BLaER1 treated with 17β-estradiol and CSF1 and Interleukin-3, amounts not matched to agents 10 nM and 100 nM (cell line): ENCODE measurements around the gene PILRA.
"Not testable (repeated sequence)": the region's sequence is repeated elsewhere in the genome, so short reads cannot be mapped to it uniquely, and the experiment has no call there.

Experiments used
- H3K27ac ChIP-seq, 11 experiments: shearing (Covaris generic); formaldehyde crosslinking; 2 replicates each; pipeline ENCODE4 v1.8.1; 2022
- H3K27me3 ChIP-seq, 11 experiments: shearing (Covaris generic); formaldehyde crosslinking; 2 replicates each; pipeline ENCODE4 v1.8.1; 2022
- H3K36me3 ChIP-seq, 11 experiments: shearing (Covaris generic); formaldehyde crosslinking; 2 replicates each; pipeline ENCODE4 v1.8.1; 2022
- H3K4me1 ChIP-seq, 10 experiments: shearing (Covaris generic); formaldehyde crosslinking; 2 replicates each; pipeline ENCODE4 v1.8.1; 2022
- H3K4me2 ChIP-seq, 11 experiments: shearing (Covaris generic); formaldehyde crosslinking; 2 replicates each; pipeline ENCODE4 v1.8.1; 2022
- H3K4me3 ChIP-seq, 10 experiments: shearing (Covaris generic); formaldehyde crosslinking; 2 replicates each; pipeline ENCODE4 v1.8.1; 2022
- H3K9ac ChIP-seq, 11 experiments: shearing (Covaris generic); formaldehyde crosslinking; 2 replicates each; pipeline ENCODE4 v1.8.1; 2022
- H3K9me3 ChIP-seq, 11 experiments: shearing (Covaris generic); formaldehyde crosslinking; replicated peaks in 1 of 11; 2 replicates each; pipeline ENCODE4 v1.8.1; 2022
- H4K20me1 ChIP-seq, 11 experiments: shearing (Covaris generic); formaldehyde crosslinking; 2 replicates each; pipeline ENCODE4 v1.8.1; 2022
- Cebpa-rat ChIP-seq, 11 experiments: shearing (Covaris generic); IDR thresholded peaks; 2 replicates each; pipeline ENCODE4 v1.8.1; 2022

The PILRA gene

DNA sequence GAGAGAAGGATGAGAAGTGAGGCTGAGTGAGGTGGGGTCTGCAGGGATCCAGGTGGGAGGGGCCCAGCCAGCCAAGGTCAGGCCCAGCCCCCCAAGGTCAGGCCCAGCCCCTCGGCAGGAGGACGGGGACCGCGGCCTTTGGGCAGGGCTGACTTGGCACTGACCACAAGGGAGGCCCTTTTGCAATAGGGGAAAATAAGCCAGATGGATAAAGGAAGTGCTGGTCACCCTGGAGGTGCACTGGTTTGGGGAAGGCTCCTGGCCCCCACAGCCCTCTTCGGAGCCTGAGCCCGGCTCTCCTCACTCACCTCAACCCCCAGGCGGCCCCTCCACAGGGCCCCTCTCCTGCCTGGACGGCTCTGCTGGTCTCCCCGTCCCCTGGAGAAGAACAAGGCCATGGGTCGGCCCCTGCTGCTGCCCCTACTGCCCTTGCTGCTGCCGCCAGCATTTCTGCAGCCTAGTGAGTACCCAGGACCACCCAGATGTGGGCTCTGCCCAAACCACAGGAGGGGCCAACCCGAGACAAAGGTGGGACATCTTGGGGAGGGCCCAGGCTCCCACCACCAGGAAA, at the start of gene PILRA:
Gene PILRA, plus strand, starts transcription at position 227 of the 571 bp plus-strand sequence. Its CDS starts 170 bp downstream, at position 397.
- Histone ChIP-seq H4K20me1 (peaks cover 0 to 7% (median 0%) of the 10 kb centered on the region in 11 experiments; a peak in 2 of 22 replicates), H3K9ac (peak within 1 kb of the TSS; percentile 65 to 87 (median 74)), H3K27me3 (no peaks in the 10 kb centered on the region), H3K4me2 (peak within 1 kb of the TSS; percentile 78 to 99 (median 96)), H3K27ac (peak within 1 kb of the TSS; percentile 85 to 98 (median 92)), H3K36me3 (peaks cover 0 to 40% (median 0%) of the 10 kb centered on the region in 11 experiments; a peak in 5 of 22 replicates), H3K9me3 (no peaks in the 10 kb centered on the region), H3K4me1 (peaks cover 59 to 99% (median 77%) of the 10 kb centered on the region in 10 experiments), H3K4me3 (peak within 1 kb of the TSS in 8 of 10 experiments; percentile 20 to 72 (median 42); a peak in 12 of 20 replicates)
- TF ChIP-seq Cebpa-rat (IDR thresholded peaks at IDR 0.05), result no peak

DNA sequence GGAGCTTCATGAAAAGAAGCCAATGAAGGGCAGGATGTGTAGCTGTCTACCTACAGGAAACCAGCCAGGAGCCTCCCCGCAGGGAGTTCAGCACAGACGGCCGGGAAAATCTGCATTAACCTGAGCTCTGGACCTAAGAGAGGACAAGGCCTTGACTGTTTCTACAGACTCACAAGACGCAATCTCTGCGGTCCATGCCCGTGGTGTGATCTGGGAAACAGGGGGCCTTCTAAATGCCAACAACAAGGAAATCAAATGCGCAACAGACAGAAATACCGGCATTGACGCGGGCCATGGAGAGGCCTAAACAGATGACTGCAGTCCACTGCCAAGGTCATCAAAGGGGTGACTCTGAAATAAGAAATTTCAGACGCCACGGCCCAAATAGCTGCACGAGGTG, 49.1 kb upstream of the PILRA start:
- not testable (repeated sequence) for H3K27me3 ChIP-seq, H3K4me2 ChIP-seq, H3K9ac ChIP-seq, H3K4me3 ChIP-seq, H3K9me3 ChIP-seq, H3K27ac ChIP-seq
- Histone ChIP-seq H3K36me3 (peaks cover 0 to 39% (median 25%) of the 10 kb centered on the region in 11 experiments; a peak in 19 of 22 replicates), H3K4me1 (peaks cover 0 to 11% (median 3%) of the 10 kb centered on the region in 10 experiments; a peak in 9 of 20 replicates), H4K20me1 (0 out of 22 replicates have a peak, but pooled peaks cover 0 to 13% (median 0%) of the 10 kb centered on the region in 11 experiments)

DNA sequence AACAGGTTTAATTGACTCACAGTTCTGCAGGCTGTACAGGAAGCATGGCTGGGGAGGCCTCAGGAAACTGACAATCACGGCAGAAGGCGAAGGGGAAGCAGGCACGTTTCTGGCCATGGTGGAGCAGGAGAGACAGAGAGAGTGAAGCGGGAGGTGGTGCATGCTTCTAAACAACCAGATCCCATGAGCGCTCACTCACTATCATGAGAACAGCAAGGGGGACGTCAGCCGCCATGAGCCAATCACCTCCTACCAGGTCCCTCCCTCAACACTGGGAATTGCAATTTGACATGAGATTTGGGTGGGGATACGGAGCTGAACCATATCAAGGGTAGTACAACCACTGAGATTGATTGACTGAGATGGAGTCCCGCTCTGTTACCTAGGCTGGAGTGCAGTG, 47.6 kb upstream of the PILRA start:
- not testable (repeated sequence) for H3K4me3 ChIP-seq, H3K27ac ChIP-seq, H3K9ac ChIP-seq, H3K27me3 ChIP-seq, H3K9me3 ChIP-seq, H4K20me1 ChIP-seq
- Histone ChIP-seq H3K4me2 (peak overlapping the region in 5 of 11 experiments; percentile 37 to 64 (median 51); a peak in 10 of 22 replicates), H3K36me3 (peaks cover 0 to 42% (median 25%) of the 10 kb centered on the region in 11 experiments; a peak in 19 of 22 replicates), H3K4me1 (peaks cover 0 to 11% (median 3%) of the 10 kb centered on the region in 10 experiments; a peak in 9 of 20 replicates)

- H4K20me1 ChIP-seq, H3K27me3 ChIP-seq, H3K4me2 ChIP-seq, H3K4me3 ChIP-seq, H3K9me3 ChIP-seq, H3K9ac ChIP-seq, H3K27ac ChIP-seq: not testable (repeated sequence)
- H3K4me1 ChIP-seq, result peaks cover 0 to 11% (median 3%) of the 10 kb centered on the region in 10 experiments; a peak in 9 of 20 replicates
- H3K36me3 ChIP-seq, result peaks cover 0 to 46% (median 26%) of the 10 kb centered on the region in 11 experiments; a peak in 19 of 22 replicates
Observed at GRCh38 chr7:100326914-100327313, 46.4 kb upstream of the PILRA start.

DNA sequence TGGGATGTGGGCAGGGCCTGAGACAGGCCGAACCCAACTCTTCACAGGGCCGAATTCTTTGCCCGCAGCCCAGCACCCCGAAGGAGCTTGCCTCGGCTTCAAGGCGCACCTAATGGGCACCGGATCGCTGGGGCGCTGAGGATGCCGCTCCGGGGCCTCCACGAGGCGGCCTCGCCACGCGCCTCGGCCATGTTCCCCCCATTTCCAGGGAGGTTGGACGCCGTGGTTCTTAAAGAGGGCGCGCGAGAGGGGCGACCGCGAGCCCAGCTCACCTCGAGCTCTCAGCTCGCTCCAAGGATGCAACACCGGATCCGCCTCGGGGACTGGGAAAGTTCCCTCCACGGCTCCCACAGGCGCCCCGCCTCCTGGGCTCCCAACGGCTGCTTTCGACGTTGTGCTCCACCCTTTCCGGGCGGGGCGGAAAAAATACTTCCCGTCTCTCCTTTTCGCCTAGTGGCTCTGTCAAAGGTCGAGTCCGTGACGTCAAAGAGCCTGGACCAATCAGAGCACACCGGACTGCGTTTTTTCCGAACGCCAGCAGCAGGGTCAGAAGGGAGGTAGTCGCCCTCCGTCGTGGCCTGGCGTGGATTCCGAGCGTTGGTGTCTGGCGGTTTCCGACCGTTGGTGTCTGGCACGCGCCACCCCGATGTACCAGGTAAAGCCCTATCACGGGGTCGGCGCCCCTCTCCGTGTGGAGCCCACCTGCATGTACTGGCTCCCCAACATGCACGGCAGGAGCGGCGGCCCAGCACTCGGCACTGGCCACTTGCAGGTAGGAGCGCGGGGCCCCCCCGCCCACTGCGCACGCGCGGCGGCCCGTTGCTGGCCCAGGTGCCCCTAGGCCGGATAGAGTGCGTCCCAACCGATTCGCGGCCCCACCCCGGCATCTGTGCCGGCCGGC, 37.5 kb upstream of the PILRA start:
- Histone ChIP-seq H3K4me3 (peak overlapping the region; percentile 65 to 93 (median 86)), H3K4me1 (peaks cover 8 to 31% (median 20%) of the 10 kb centered on the region in 10 experiments), H3K4me2 (peak overlapping the region; percentile 78 to 85 (median 82)), H4K20me1 (peaks cover 0 to 19% (median 6%) of the 10 kb centered on the region in 11 experiments; a peak in 10 of 22 replicates), H3K27ac (peak overlapping the region; percentile 70 to 97 (median 91); a peak in 21 of 22 replicates), H3K36me3 (peaks cover 1 to 30% (median 18%) of the 10 kb centered on the region in 11 experiments; a peak in 19 of 22 replicates), H3K9ac (peak overlapping the region; percentile 83 to 95 (median 90))
- not testable (repeated sequence) for H3K9me3 ChIP-seq, H3K27me3 ChIP-seq

- peak overlapping the region in 3 of 11 experiments; percentile 15 to 69 (median 57); a peak in 2 of 22 replicates for H3K4me2 ChIP-seq
Observed at GRCh38 chr7:100338083-100338696, 35.1 kb upstream of the PILRA start.

DNA sequence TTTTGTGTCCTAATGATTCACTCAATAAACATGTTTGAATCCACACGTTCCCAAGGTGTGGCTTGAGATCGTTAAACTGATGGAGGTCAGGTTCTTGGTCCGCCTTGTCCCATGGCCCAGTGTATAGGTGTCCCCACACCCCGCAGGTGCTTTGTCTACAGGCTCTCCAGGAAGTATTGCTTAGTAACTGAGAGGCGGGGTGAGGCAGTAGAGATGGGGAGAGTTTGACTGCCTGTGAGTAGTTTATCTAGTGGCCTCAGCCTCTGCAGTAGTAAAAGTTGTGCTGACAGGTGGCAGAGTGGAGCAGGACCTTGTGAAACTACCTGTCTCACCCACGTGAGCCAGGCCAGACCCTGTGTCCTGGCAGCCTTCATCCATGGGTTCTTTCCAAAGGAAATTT, 32.0 kb upstream of the PILRA start:
- peaks cover 0 to 60% (median 41%) of the 10 kb centered on the region in 11 experiments; a peak in 19 of 22 replicates for H4K20me1 ChIP-seq
- H3K27me3 ChIP-seq, H3K27ac ChIP-seq, H3K4me3 ChIP-seq, H3K9ac ChIP-seq, H3K9me3 ChIP-seq: not testable (repeated sequence)
- H3K4me2 ChIP-seq, result peak overlapping the region in 3 of 11 experiments; percentile 6 to 39 (median 12); a peak in 3 of 22 replicates
- H3K4me1 ChIP-seq, result peaks cover 19 to 61% (median 48%) of the 10 kb centered on the region in 10 experiments
- H3K36me3 ChIP-seq, result peaks cover 17 to 70% (median 56%) of the 10 kb centered on the region in 11 experiments

More at GRCh38 chr7:100338083-100338696, 35.1 kb upstream of the PILRA start:
- H3K9me3 ChIP-seq, H3K4me3 ChIP-seq, H3K27me3 ChIP-seq: not testable (repeated sequence)
- peak overlapping the region in 1 of 11 experiments; percentile 21; a peak in 1 of 22 replicates for H3K27ac ChIP-seq
- peaks cover 20 to 48% (median 34%) of the 10 kb centered on the region in 10 experiments for H3K4me1 ChIP-seq
- H3K9ac ChIP-seq, result peak overlapping the region in 1 of 11 experiments; percentile 4; a peak in 1 of 22 replicates
- peaks cover 0 to 42% (median 26%) of the 10 kb centered on the region in 11 experiments; a peak in 14 of 22 replicates for H4K20me1 ChIP-seq
- peaks cover 14 to 54% (median 39%) of the 10 kb centered on the region in 11 experiments for H3K36me3 ChIP-seq

DNA sequence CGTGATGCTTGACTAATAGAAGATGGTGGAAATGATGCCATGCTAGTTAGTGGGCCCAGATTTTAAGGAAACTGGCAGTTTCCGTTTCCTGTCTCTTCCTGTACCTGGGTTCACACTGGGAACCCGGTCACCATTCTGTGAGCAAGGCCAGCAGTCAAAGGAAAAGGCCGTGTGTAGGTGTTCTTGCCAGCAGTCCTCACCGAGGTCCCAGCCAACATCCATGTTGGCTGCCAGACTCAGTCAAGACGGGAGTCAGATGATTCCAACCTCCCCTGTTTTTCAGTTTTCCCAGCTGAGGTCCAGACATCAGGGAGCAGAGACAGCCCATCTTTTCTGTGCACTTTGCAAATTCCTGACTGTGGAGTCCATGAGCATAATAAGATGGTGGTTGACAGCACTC, 30.5 kb upstream of the PILRA start:
- Histone ChIP-seq H3K27ac (no peak overlapping the region), H3K4me2 (0 out of 22 replicates have a peak overlapping the region, but pooled peaks of 1 of the 11 experiments have one; percentile 5), H3K4me1 (peaks cover 9 to 54% (median 44%) of the 10 kb centered on the region in 10 experiments), H3K4me3 (no peak overlapping the region), H3K27me3 (no peaks in the 10 kb centered on the region), H3K36me3 (peaks cover 32 to 80% (median 67%) of the 10 kb centered on the region in 11 experiments), H3K9me3 (no peaks in the 10 kb centered on the region), H3K9ac (no peak overlapping the region), H4K20me1 (peaks cover 0 to 60% (median 46%) of the 10 kb centered on the region in 11 experiments; a peak in 19 of 22 replicates)
- no peak for TF ChIP-seq Cebpa-rat (IDR thresholded peaks at IDR 0.05)

DNA sequence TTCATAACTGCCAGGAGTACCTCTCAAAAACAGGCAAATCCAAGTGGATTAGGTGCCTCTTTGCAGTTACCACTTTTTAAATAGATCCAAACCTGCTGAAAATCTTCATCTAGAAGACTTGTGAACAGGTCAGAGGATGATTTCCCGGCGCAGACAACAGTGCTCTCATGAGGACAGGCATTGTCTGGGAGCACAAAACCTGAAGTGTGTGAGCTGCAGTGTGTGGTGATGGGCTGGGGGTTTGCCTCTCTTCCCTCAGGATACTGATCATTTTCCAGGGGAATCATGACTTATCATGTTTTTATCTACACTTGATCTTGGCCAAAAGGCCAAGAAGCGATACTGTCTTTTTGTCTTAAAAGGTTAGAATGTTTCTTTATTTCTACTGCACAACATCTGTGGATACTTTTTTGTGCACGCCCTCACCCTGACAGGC, 29.1 kb upstream of the PILRA start:
- peaks cover 45 to 80% (median 69%) of the 10 kb centered on the region in 11 experiments for H3K36me3 ChIP-seq
- H3K4me1 ChIP-seq, result peaks cover 6 to 49% (median 40%) of the 10 kb centered on the region in 10 experiments
- H3K9ac ChIP-seq, result peak overlapping the region in 3 of 11 experiments; percentile 24 to 35 (median 25); a peak in 1 of 22 replicates
- H3K4me3 ChIP-seq, H3K9me3 ChIP-seq, H3K27me3 ChIP-seq: not testable (repeated sequence)
- H3K27ac ChIP-seq, result peak overlapping the region in 5 of 11 experiments; percentile 29 to 80 (median 68); a peak in 5 of 22 replicates
- H4K20me1 ChIP-seq, result peaks cover 0 to 59% (median 46%) of the 10 kb centered on the region in 11 experiments; a peak in 19 of 22 replicates
- H3K4me2 ChIP-seq, result peak overlapping the region in 9 of 11 experiments; percentile 12 to 84 (median 75); a peak in 10 of 22 replicates

GRCh38 chr7:100344560-100345287, 28.6 kb upstream of the PILRA start:
- peak overlapping the region in 9 of 11 experiments; percentile 32 to 66 (median 57); a peak in 14 of 22 replicates for H3K9ac ChIP-seq
- H3K9me3 ChIP-seq, H3K27me3 ChIP-seq: not testable (repeated sequence)
- peaks cover 6 to 49% (median 40%) of the 10 kb centered on the region in 10 experiments for H3K4me1 ChIP-seq
- H3K27ac ChIP-seq, result peak overlapping the region in 10 of 11 experiments; percentile 32 to 80 (median 74); a peak in 19 of 22 replicates
- peaks cover 51 to 80% (median 72%) of the 10 kb centered on the region in 11 experiments for H3K36me3 ChIP-seq
- H3K4me2 ChIP-seq, result peak overlapping the region; percentile 64 to 84 (median 77)
- H3K4me3 ChIP-seq, result peak overlapping the region in 4 of 10 experiments; percentile 27 to 58 (median 36); a peak in 6 of 20 replicates
- peaks cover 0 to 62% (median 46%) of the 10 kb centered on the region in 11 experiments; a peak in 19 of 22 replicates for H4K20me1 ChIP-seq

DNA sequence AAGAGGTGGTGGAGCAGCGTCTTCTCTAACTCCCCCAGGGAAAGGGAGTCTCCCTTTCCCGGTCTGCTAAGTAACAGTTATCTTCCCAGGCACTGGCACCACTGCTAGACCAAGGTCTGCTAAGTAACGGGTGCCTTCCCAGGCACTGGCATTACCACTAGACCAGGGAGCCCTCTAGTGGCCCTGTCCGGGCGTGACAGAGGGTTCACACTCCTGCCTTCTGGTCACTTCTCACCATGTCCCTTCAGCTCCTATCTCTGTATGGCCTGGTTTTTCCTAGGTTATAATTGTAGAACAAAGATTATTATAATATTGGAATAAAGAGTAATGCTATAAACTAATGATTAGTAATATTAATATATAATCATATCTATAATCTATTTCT, 28.0 kb upstream of the PILRA start:
- Histone ChIP-seq H4K20me1 (peaks cover 0 to 67% (median 46%) of the 10 kb centered on the region in 11 experiments; a peak in 19 of 22 replicates), H3K27ac (peak overlapping the region in 6 of 11 experiments; percentile 26 to 80 (median 47); a peak in 4 of 22 replicates), H3K4me1 (peaks cover 6 to 49% (median 40%) of the 10 kb centered on the region in 10 experiments), H3K36me3 (peaks cover 56 to 81% (median 78%) of the 10 kb centered on the region in 11 experiments), H3K4me2 (peak overlapping the region in 9 of 11 experiments; percentile 27 to 84 (median 72); a peak in 11 of 22 replicates), H3K9ac (peak overlapping the region in 2 of 11 experiments; percentile 41 to 46; a peak in 1 of 22 replicates)
- H3K4me3 ChIP-seq, H3K9me3 ChIP-seq, H3K27me3 ChIP-seq: not testable (repeated sequence)
